Body of pancreas (tissue), 4 donors: ENCODE data around the gene LTBR. TPM values are rescaled to one million over a fixed set of nuclear protein-coding genes. Genes with fewer than 3 reads are reported as not detected.
A peak's percentile ranks its signal among the peaks of the same experiment; 100 is the strongest.

Experiments
- ATAC-seq: fragments of 150-250 bp; one replicate; pipeline ENCODE4 v1.9.1; 2016
- DNase-seq, 4 donors: peaks; one replicate each; pipeline ENCODE4 v3.0.0-alpha.2; 2019
- H3K27ac ChIP-seq, 4 donors: fragments of 200-600 bp; sonication (generic); 1 replicate in 3 of 4; 2 replicates in 1 of 4; pipeline versions ENCODE4 v1.5.1 to v1.6.1; 2016 to 2019; ENCODE audit warnings: mild to moderate bottlenecking in 1 of 4, mixed read lengths in 1 of 4, moderate library complexity in 1 of 4
- H3K27me3 ChIP-seq, 2 donors: fragments of 200-600 bp; sonication (generic); one replicate each; pipeline ENCODE4 v1.6.0; 2016; ENCODE audit warnings: mild to moderate bottlenecking in 1 of 2
- H3K36me3 ChIP-seq, 2 donors: fragments of 200-600 bp; sonication (generic); replicated peaks in 1 of 2; 2 replicates each; pipeline ENCODE4 v1.5.1; 2016; ENCODE audit warnings: low read depth in 2 of 2; ENCODE audit not compliant: insufficient read depth in 1 of 2
- H3K4me1 ChIP-seq: fragments of 200-600 bp; sonication (generic); one replicate; pipeline ENCODE4 v1.6.0; 2016
- H3K4me3 ChIP-seq, 2 donors: fragments of 200-600 bp; sonication (generic); 1 replicate in 1 of 2; 2 replicates in 1 of 2; pipeline ENCODE4 v1.5.1; 2016 to 2019
- H3K9me3 ChIP-seq, 3 donors: fragments of 200-600 bp; sonication (generic); 1 replicate in 2 of 3; 2 replicates in 1 of 3; pipeline ENCODE4 v1.5.1; 2016
- POLR2A ChIP-seq, 3 donors: fragments of 450-650 bp; IDR thresholded peaks; one replicate each; pipeline ENCODE4 v1.6.1; 2016; ENCODE audit warnings: antibody characterized with exemption in 3 of 3, mild to moderate bottlenecking in 2 of 3
- WGBS, 2 donors: methylation state at CpG; one replicate each; pipeline ENCODE4 v1.1.5; 2017; 5-methylcytosine and 5-hydroxymethylcytosine counted together
- intact Hi-C: fragments of 100-400 bp; cut with DNase I; formaldehyde crosslinking; loops from one replicate; pipeline ENCODE4 v1.15.1; 2023
- total RNA-seq, 2 donors: library from RNA; depleted of rRNA; stranded (reverse); fragments of >200 nt; gene quantifications; one replicate each; pipeline ENCODE4 v1.1.0, GENCODE V29; 2016
- TF ChIP-seq, protein P1 (sequence below), 7 experiments: fragments of 450-650 bp in 4 of 7; fragments of 200-600 bp in 3 of 7; sonication (generic) in 3 of 7; IDR thresholded peaks; one replicate each; pipeline ENCODE4 v1.5.1; 2016 to 2019; ENCODE audit warnings: antibody characterized with exemption in 7 of 7

Gene LTBR
- total RNA-seq, 2 donors from 2014 or later, result 111 to 173 TPM

DNA sequence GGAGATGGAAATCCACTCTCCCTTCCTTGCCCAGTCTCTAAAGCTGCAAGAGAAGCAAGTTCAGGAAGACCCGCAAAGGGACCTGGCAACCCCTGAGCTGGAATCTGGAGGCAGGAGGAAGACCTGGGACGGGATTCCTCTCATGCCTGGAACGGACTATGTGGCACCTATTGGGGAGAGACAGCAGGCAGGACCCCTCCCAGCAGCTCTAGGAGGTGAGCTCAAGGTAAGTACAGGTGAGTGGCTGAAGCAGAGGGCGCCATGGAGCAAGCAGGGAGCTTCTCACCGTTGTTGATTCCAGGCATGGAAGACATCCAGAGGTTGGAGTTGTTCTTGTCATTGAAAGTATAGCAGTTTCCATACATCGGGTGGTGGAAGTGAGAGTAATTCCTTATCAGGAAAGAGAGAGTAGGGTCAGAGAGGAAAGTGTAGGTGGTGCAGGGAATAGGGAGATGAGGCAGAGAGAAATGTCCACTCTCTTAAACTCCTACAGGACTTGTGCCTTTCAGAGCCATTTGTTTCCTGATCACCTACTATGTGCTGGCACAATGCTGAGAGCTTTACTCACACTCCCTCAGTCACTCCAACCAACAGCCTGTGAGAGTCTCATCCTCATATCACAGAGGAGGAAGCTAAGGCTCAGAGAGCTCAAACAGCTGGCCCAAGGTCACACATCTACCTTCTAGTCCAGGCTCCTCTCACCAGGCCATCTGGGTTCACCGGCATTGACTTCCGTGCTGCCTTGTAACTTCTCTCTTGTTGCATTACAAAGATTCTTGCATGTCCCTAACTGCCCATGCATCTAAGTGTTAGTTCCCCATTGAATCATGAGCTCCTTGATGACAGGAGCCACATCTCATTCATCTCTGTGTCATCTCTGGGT lies 28.2 kb upstream of the LTBR start:
- ATAC-seq (no peak), DNase-seq (no peak)
- TF ChIP-seq, protein P1, sequence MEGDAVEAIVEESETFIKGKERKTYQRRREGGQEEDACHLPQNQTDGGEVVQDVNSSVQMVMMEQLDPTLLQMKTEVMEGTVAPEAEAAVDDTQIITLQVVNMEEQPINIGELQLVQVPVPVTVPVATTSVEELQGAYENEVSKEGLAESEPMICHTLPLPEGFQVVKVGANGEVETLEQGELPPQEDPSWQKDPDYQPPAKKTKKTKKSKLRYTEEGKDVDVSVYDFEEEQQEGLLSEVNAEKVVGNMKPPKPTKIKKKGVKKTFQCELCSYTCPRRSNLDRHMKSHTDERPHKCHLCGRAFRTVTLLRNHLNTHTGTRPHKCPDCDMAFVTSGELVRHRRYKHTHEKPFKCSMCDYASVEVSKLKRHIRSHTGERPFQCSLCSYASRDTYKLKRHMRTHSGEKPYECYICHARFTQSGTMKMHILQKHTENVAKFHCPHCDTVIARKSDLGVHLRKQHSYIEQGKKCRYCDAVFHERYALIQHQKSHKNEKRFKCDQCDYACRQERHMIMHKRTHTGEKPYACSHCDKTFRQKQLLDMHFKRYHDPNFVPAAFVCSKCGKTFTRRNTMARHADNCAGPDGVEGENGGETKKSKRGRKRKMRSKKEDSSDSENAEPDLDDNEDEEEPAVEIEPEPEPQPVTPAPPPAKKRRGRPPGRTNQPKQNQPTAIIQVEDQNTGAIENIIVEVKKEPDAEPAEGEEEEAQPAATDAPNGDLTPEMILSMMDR (IDR thresholded peaks at IDR 0.05), result no peak
- TF ChIP-seq POLR2A (IDR thresholded peaks at IDR 0.05), result no peak
- H3K27me3 ChIP-seq, result no peaks in the 10 kb centered on the region
- no peak overlapping the region for H3K27ac ChIP-seq
- no peak overlapping the region for H3K4me3 ChIP-seq
- H3K9me3 ChIP-seq, result no peaks in the 10 kb centered on the region
- no peaks in the 10 kb centered on the region for H3K36me3 ChIP-seq
- H3K4me1 ChIP-seq, result no peaks in the 10 kb centered on the region
- intact Hi-C loops, result no loop called here
- WGBS, 2 donors, result 57 to 67% methylated on average over 8 of the region's 8 CpGs

DNA sequence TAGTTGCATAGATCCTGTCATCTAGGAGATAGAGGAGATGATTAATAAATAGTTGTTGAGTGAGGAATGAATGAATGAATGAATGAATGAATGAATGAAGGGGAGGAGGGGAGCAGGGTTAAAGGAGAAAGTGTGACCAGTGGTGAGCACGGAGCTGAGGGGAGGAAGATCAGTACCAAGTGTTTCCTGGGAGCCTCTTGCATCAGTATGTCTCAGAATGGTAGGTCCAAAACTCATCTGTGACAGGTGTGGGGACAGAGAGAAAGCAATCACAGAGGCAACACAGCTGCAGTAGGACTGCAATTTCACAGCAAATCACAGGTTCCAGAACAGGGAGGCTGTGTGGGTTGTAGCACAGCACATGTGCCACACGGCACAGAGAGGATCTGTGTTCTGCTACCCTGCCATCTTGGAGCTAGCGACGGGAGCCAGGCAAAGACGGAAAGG lies 27.6 kb upstream of the LTBR start:
- DNase-seq (no peak), ATAC-seq (no peak)
- H3K36me3 ChIP-seq, result no peaks in the 10 kb centered on the region
- TF ChIP-seq POLR2A (IDR thresholded peaks at IDR 0.05), result no peak
- TF ChIP-seq, protein P1 (IDR thresholded peaks at IDR 0.05), result no peak
- 79 to 89% methylated on average over 5 of the region's 5 CpGs for WGBS, 2 donors
- no peaks in the 10 kb centered on the region for H3K4me1 ChIP-seq
- H3K27me3 ChIP-seq, result no peaks in the 10 kb centered on the region
- H3K4me3 ChIP-seq, result no peak overlapping the region
- H3K9me3 ChIP-seq, result no peaks in the 10 kb centered on the region
- no peak overlapping the region for H3K27ac ChIP-seq
- intact Hi-C loops, result no loop called here

DNA sequence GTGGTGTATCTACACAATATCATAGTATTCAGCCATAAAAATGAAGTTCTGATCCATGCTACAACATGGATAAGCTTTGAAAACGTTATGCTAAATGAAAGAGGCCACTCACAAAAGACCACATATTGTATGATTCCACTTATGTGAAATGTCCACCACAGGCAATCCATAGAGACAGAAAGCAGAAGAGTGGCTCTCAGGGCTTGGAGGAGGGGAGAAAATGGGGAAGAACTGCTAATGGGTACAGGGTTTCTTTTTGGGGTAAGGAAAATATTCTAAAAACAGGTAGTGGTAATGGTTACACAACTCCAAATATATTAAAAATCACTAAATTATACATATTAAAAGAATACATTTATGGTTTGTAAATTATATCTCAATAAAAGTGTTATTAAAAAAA lies 25.1 kb upstream of the LTBR start:
- no peak for ATAC-seq
- Histone ChIP-seq H3K9me3 (no peaks in the 10 kb centered on the region), H3K4me3 (no peak overlapping the region), H3K27me3 (no peaks in the 10 kb centered on the region), H3K27ac (no peak overlapping the region), H3K36me3 (no peaks in the 10 kb centered on the region), H3K4me1 (peaks cover 6% of the 10 kb centered on the region)
- DNase-seq, result no peak
- intact Hi-C loops, result no loop called here
- 31 to 41% methylated on average over 1 of the region's 1 CpG for WGBS, 2 donors
- no peak for TF ChIP-seq POLR2A (IDR thresholded peaks at IDR 0.05)

DNA sequence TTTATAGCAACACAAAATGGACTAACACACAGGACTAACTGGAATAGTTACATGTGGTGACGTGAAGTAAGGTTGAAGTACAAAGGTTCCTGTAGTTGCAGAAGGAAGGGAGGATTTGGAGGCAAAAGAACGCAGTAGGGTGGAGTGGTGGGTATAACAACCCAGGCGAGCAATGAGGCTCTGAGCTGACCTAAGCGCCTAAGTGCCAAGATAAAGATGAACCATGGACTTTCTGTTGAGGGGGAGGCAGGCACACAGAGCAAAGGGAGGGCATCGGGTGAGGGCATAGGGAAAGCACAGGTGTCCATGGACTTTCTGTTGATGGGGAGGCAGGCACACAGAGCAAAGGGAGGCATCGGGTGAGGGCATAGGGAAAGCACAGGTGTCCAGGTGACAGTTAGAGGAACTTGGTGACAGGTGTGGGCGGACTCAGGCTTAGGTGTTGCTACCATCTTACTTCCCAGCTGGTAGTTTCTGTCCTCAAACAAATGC lies 23.8 kb upstream of the LTBR start:
- Histone ChIP-seq H3K9me3 (no peaks in the 10 kb centered on the region), H3K27me3 (no peaks in the 10 kb centered on the region), H3K27ac (no peak overlapping the region), H3K4me3 (no peak overlapping the region), H3K4me1 (peaks cover 13% of the 10 kb centered on the region), H3K36me3 (no peaks in the 10 kb centered on the region)
- no peak for ATAC-seq
- no peak for TF ChIP-seq POLR2A (IDR thresholded peaks at IDR 0.05)
- TF ChIP-seq, protein P1 (IDR thresholded peaks at IDR 0.05), result no peak
- intact Hi-C loops, result no loop called here
- 59 to 69% methylated on average over 7 of the region's 7 CpGs for WGBS, 2 donors
- no peak for DNase-seq

DNA sequence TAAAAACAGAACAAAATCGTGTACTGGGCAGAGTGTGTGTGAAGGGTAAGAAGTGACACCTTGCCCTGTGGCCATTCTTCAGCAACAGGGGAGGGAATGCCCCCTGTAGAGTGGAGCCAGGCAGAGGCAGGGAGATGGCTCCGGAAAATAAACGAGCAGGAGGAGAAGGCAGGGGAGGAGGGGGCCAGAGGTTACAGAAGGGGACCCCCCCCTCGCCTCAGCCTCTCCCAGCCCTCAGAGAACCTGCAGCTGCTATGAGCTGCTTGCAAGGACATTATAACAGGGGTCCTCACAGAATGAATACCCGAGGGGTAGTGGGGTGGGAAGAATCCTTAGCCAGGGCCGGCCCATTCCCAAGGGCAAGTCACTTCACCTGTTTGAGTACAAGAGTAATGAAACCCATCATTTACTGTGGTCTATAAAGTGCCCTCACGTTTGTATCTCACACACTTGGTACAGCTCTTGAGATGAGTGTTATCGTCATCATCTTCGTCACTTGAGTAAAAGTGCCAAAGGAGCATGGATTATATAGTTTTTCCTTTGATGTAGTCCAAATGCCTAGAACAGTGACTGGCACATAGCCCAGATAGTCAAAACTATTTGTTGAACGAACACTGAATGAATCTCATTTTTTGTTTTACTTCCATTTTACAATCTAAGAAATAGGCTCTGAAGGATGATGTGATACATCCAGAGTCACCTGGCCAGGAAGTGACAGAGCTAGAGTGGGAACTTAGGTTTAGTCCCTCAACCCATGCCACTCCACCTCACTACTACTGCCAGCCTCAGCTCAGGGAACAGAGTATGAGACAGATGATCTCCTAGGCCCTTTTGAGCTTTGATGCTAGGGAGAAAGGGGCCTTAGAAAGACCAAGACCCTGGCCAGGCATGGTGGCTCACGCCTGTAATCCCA lies 23.1 kb upstream of the LTBR start:
- no peak for ATAC-seq
- intact Hi-C loops, result no loop called here
- Histone ChIP-seq H3K9me3 (no peaks in the 10 kb centered on the region), H3K27ac (peak overlapping the region in 1 of 4 donors; percentile 16), H3K36me3 (no peaks in the 10 kb centered on the region), H3K27me3 (no peaks in the 10 kb centered on the region), H3K4me3 (no peak overlapping the region), H3K4me1 (peaks cover 13% of the 10 kb centered on the region)
- WGBS, 2 donors, result 59 to 63% methylated on average over 11 of the region's 11 CpGs
- TF ChIP-seq, protein P1 (IDR thresholded peaks at IDR 0.05), result no peak
- no peak for TF ChIP-seq POLR2A (IDR thresholded peaks at IDR 0.05)
- no peak for DNase-seq
